ENCODE measurements around the gene EVPL.
"Not testable (repeated sequence)": the region's sequence is repeated elsewhere in the genome, so short reads cannot be mapped to it uniquely, and the experiment has no call there.

The EVPL gene

GRCh38 chr17:76065775-76066174 is 38.7 kb upstream of the EVPL start:
- Histone ChIP-seq H3K36me3 (replicated peaks in 1 of 2; ENCODE audit: control insufficient read depth in 2 of 2, insufficient read depth in 2 of 2, low read length in 2 of 2) (peaks cover 33 to 80% of the 10 kb centered on the region in 2 donors), H3K23ac (ENCODE audit: low read depth, low read length, poor library complexity) (no peak overlapping the region), H3K9ac (ENCODE audit: low read depth, low read length, poor library complexity) (no peak overlapping the region), H2BK120ac (ENCODE audit: low read depth, low read length) (no peak overlapping the region), H3K14ac (ENCODE audit: low read length) (no peak overlapping the region), H4K91ac (ENCODE audit: low read depth, low read length, poor library complexity) (no peak overlapping the region), H3K27ac (replicated peaks; ENCODE audit: low read length) (no peak overlapping the region), H3K4me1 (ENCODE audit: control insufficient read depth in 2 of 2, insufficient read depth in 1 of 2, low read depth in 1 of 2, low read length in 2 of 2) (peaks cover 0 to 3% of the 10 kb centered on the region in 2 donors), H4K8ac (ENCODE audit: low read depth, low read length) (no peak overlapping the region), H2AK5ac (ENCODE audit: low read depth, low read length) (no peak overlapping the region), H2BK15ac (ENCODE audit: low read length) (no peak overlapping the region), H3K4ac (ENCODE audit: low read length) (no peak overlapping the region), H2AFZ (ENCODE audit: low read length) (no peak overlapping the region), H2BK5ac (ENCODE audit: low read length) (no peak overlapping the region), H3K4me3 (ENCODE audit: low read length in 2 of 2) (no peak overlapping the region), H3K79me1 (ENCODE audit: low read depth, low read length) (peaks cover 7% of the 10 kb centered on the region), H2BK12ac (ENCODE audit: low read length) (no peak overlapping the region), H3K18ac (ENCODE audit: low read length) (no peak overlapping the region), H3K9me3 (replicated peaks in 1 of 2; ENCODE audit: control insufficient read depth in 2 of 2, insufficient read depth in 1 of 2, low read depth in 1 of 2, low read length in 2 of 2) (no peaks in the 10 kb centered on the region), H3K4me2 (ENCODE audit: insufficient read depth, low read length, poor library complexity, severe bottlenecking) (no peak overlapping the region), H3K27me3 (ENCODE audit: control insufficient read depth in 3 of 3, insufficient read depth in 3 of 3, low read depth in 1 of 3, low read length in 3 of 3) (no peaks in the 10 kb centered on the region)
- WGBS, 2 donors (ENCODE audit: extremely low coverage in 2 of 2, insufficient read length in 2 of 2, insufficient replicate concordance in 1 of 2) = no CpG with 5 or more reads among the region's 4 CpGs
- no peak for DNase-seq (ENCODE audit: low spot score)

- no peak overlapping the region for H4K91ac ChIP-seq (ENCODE audit: low read depth, low read length, poor library complexity)
- no peak overlapping the region for H2AK5ac ChIP-seq (ENCODE audit: low read depth, low read length)
- no peaks in the 10 kb centered on the region for H3K9me3 ChIP-seq (replicated peaks in 1 of 2; ENCODE audit: control insufficient read depth in 2 of 2, insufficient read depth in 1 of 2, low read depth in 1 of 2, low read length in 2 of 2)
- no peak overlapping the region for H3K14ac ChIP-seq (ENCODE audit: low read length)
- H3K4me1 ChIP-seq (ENCODE audit: control insufficient read depth in 2 of 2, insufficient read depth in 1 of 2, low read depth in 1 of 2, low read length in 2 of 2) = no peaks in the 10 kb centered on the region
- H3K23ac ChIP-seq (ENCODE audit: low read depth, low read length, poor library complexity) = no peak overlapping the region
- H3K4ac ChIP-seq (ENCODE audit: low read length) = no peak overlapping the region
- DNase-seq (ENCODE audit: low spot score) = no peak
- H3K4me3 ChIP-seq (ENCODE audit: low read length in 2 of 2) = no peak overlapping the region
- no peak overlapping the region for H4K8ac ChIP-seq (ENCODE audit: low read depth, low read length)
- H3K18ac ChIP-seq (ENCODE audit: low read length) = no peak overlapping the region
- no peak overlapping the region for H2BK15ac ChIP-seq (ENCODE audit: low read length)
- H3K79me1 ChIP-seq (ENCODE audit: low read depth, low read length) = peaks cover 4% of the 10 kb centered on the region
- no peak overlapping the region for H3K9ac ChIP-seq (ENCODE audit: low read depth, low read length, poor library complexity)
- WGBS, 2 donors (ENCODE audit: extremely low coverage in 2 of 2, insufficient read length in 2 of 2, insufficient replicate concordance in 1 of 2) = no CpG with 5 or more reads among the region's 15 CpGs
- H2BK12ac ChIP-seq (ENCODE audit: low read length) = no peak overlapping the region
- H3K27ac ChIP-seq (replicated peaks; ENCODE audit: low read length) = no peak overlapping the region
- H2BK5ac ChIP-seq (ENCODE audit: low read length) = no peak overlapping the region
- no peak overlapping the region for H2AFZ ChIP-seq (ENCODE audit: low read length)
- no peak overlapping the region for H3K4me2 ChIP-seq (ENCODE audit: insufficient read depth, low read length, poor library complexity, severe bottlenecking)
- H3K36me3 ChIP-seq (replicated peaks in 1 of 2; ENCODE audit: control insufficient read depth in 2 of 2, insufficient read depth in 2 of 2, low read length in 2 of 2) = peaks cover 38 to 92% of the 10 kb centered on the region in 2 donors
- no peak overlapping the region for H2BK120ac ChIP-seq (ENCODE audit: low read depth, low read length)
- no peaks in the 10 kb centered on the region for H3K27me3 ChIP-seq (ENCODE audit: control insufficient read depth in 3 of 3, insufficient read depth in 3 of 3, low read depth in 1 of 3, low read length in 3 of 3)
Observed at GRCh38 chr17:76063875-76064546, 36.9 kb upstream of the EVPL start.

GRCh38 chr17:76058264-76058663 is 31.2 kb upstream of the EVPL start:
- H3K18ac ChIP-seq (ENCODE audit: low read length); H2AK5ac ChIP-seq (ENCODE audit: low read depth, low read length); H3K4me2 ChIP-seq (ENCODE audit: insufficient read depth, low read length, poor library complexity, severe bottlenecking); H2BK15ac ChIP-seq (ENCODE audit: low read length); H3K14ac ChIP-seq (ENCODE audit: low read length); H4K91ac ChIP-seq (ENCODE audit: low read depth, low read length, poor library complexity); H3K27ac ChIP-seq (replicated peaks; ENCODE audit: low read length); H3K79me1 ChIP-seq (ENCODE audit: low read depth, low read length); H3K27me3 ChIP-seq (ENCODE audit: control insufficient read depth in 3 of 3, insufficient read depth in 3 of 3, low read depth in 1 of 3, low read length in 3 of 3); H3K4me1 ChIP-seq (ENCODE audit: control insufficient read depth in 2 of 2, insufficient read depth in 1 of 2, low read depth in 1 of 2, low read length in 2 of 2); H3K4me3 ChIP-seq (ENCODE audit: low read length in 2 of 2); H2BK120ac ChIP-seq (ENCODE audit: low read depth, low read length); H3K9ac ChIP-seq (ENCODE audit: low read depth, low read length, poor library complexity); H3K9me3 ChIP-seq (replicated peaks in 1 of 2; ENCODE audit: control insufficient read depth in 2 of 2, insufficient read depth in 1 of 2, low read depth in 1 of 2, low read length in 2 of 2); DNase-seq (ENCODE audit: low spot score); H2BK5ac ChIP-seq (ENCODE audit: low read length); H2AFZ ChIP-seq (ENCODE audit: low read length); H4K8ac ChIP-seq (ENCODE audit: low read depth, low read length); H3K23ac ChIP-seq (ENCODE audit: low read depth, low read length, poor library complexity); H3K4ac ChIP-seq (ENCODE audit: low read length); H2BK12ac ChIP-seq (ENCODE audit: low read length): not testable (repeated sequence)
- WGBS, 2 donors (ENCODE audit: extremely low coverage in 2 of 2, insufficient read length in 2 of 2, insufficient replicate concordance in 1 of 2) = no CpG with 5 or more reads among the region's 6 CpGs
- peaks cover 41 to 93% of the 10 kb centered on the region in 2 donors for H3K36me3 ChIP-seq (replicated peaks in 1 of 2; ENCODE audit: control insufficient read depth in 2 of 2, insufficient read depth in 2 of 2, low read length in 2 of 2)

GRCh38 chr17:76056882-76057281 is 29.8 kb upstream of the EVPL start:
- H4K91ac ChIP-seq (ENCODE audit: low read depth, low read length, poor library complexity) = no peak overlapping the region
- WGBS, 2 donors (ENCODE audit: extremely low coverage in 2 of 2, insufficient read length in 2 of 2, insufficient replicate concordance in 1 of 2) = no CpG with 5 or more reads among the region's 3 CpGs

More at GRCh38 chr17:76056882-76057281, 29.8 kb upstream of the EVPL start:
- no peak overlapping the region for H3K9ac ChIP-seq (ENCODE audit: low read depth, low read length, poor library complexity)
- H3K36me3 ChIP-seq (replicated peaks in 1 of 2; ENCODE audit: control insufficient read depth in 2 of 2, insufficient read depth in 2 of 2, low read length in 2 of 2) = peaks cover 39 to 93% of the 10 kb centered on the region in 2 donors
- no peak overlapping the region for H3K4ac ChIP-seq (ENCODE audit: low read length)
- H3K27me3 ChIP-seq (ENCODE audit: control insufficient read depth in 3 of 3, insufficient read depth in 3 of 3, low read depth in 1 of 3, low read length in 3 of 3) = no peaks in the 10 kb centered on the region
- H3K14ac ChIP-seq (ENCODE audit: low read length) = no peak overlapping the region
- H3K9me3 ChIP-seq (replicated peaks in 1 of 2; ENCODE audit: control insufficient read depth in 2 of 2, insufficient read depth in 1 of 2, low read depth in 1 of 2, low read length in 2 of 2) = no peaks in the 10 kb centered on the region
- no peak overlapping the region for H3K4me3 ChIP-seq (ENCODE audit: low read length in 2 of 2)
- no peak for DNase-seq (ENCODE audit: low spot score)
- H3K18ac ChIP-seq (ENCODE audit: low read length) = no peak overlapping the region
- no peak overlapping the region for H2BK120ac ChIP-seq (ENCODE audit: low read depth, low read length)
- H3K23ac ChIP-seq (ENCODE audit: low read depth, low read length, poor library complexity) = no peak overlapping the region
- H2AK5ac ChIP-seq (ENCODE audit: low read depth, low read length) = no peak overlapping the region
- H3K27ac ChIP-seq (replicated peaks; ENCODE audit: low read length) = no peak overlapping the region
- H3K4me2 ChIP-seq (ENCODE audit: insufficient read depth, low read length, poor library complexity, severe bottlenecking) = no peak overlapping the region
- no peak overlapping the region for H2BK12ac ChIP-seq (ENCODE audit: low read length)
- H2BK5ac ChIP-seq (ENCODE audit: low read length) = no peak overlapping the region
- H2BK15ac ChIP-seq (ENCODE audit: low read length) = no peak overlapping the region
- H3K4me1 ChIP-seq (ENCODE audit: control insufficient read depth in 2 of 2, insufficient read depth in 1 of 2, low read depth in 1 of 2, low read length in 2 of 2) = no peaks in the 10 kb centered on the region
- H3K79me1 ChIP-seq (ENCODE audit: low read depth, low read length) = no peaks in the 10 kb centered on the region
- H4K8ac ChIP-seq (ENCODE audit: low read depth, low read length) = no peak overlapping the region
- no peak overlapping the region for H2AFZ ChIP-seq (ENCODE audit: low read length)
